Uterus (tissue), 4 donors: Measurements from ENCODE around the gene SPRED3. TPM values are rescaled to one million over a fixed set of nuclear protein-coding genes. Genes with fewer than 3 reads are reported as not detected.

Experiments used
- DNase-seq, 2 donors: peaks; one replicate each; pipeline ENCODE4 v3.0.0-alpha.2; 2019 to 2020
- H3K27ac ChIP-seq, 2 donors: fragments of 200-600 bp; sonication (generic); 1 replicate in 1 of 2; 2 replicates in 1 of 2; pipeline ENCODE4 v1.5.1; 2016 to 2018
- H3K27me3 ChIP-seq, 2 donors: fragments of 200-600 bp; sonication (generic); one replicate each; pipeline ENCODE4 v1.5.1; 2018 to 2019; ENCODE audit warnings: control low read depth in 1 of 2
- H3K36me3 ChIP-seq, 2 donors: fragments of 200-600 bp; sonication (generic); one replicate each; pipeline ENCODE4 v1.5.1; 2019; ENCODE audit warnings: control low read depth in 1 of 2
- H3K4me1 ChIP-seq, 2 donors: fragments of 200-600 bp; sonication (generic); one replicate each; pipeline ENCODE4 v1.5.1; 2018 to 2019; ENCODE audit warnings: control low read depth in 1 of 2
- H3K4me3 ChIP-seq, 2 donors: fragments of 200-600 bp; sonication (generic); 1 replicate in 1 of 2; 2 replicates in 1 of 2; pipeline ENCODE4 v1.5.1; 2018 to 2019; ENCODE audit warnings: mild to moderate bottlenecking in 1 of 2
- H3K9me3 ChIP-seq, 2 donors: fragments of 200-600 bp; sonication (generic); one replicate each; pipeline ENCODE4 v1.5.1; 2019; ENCODE audit warnings: control low read depth in 1 of 2
- POLR2A ChIP-seq, 2 donors: fragments of 450-650 bp; IDR thresholded peaks; one replicate each; pipeline ENCODE4 v1.6.1; 2016; ENCODE audit warnings: antibody characterized with exemption in 2 of 2, mild to moderate bottlenecking in 1 of 2, moderate library complexity in 1 of 2
- intact Hi-C: fragments of 100-400 bp; cut with DNase I; formaldehyde crosslinking; loops from one replicate; pipeline ENCODE4 v1.15.1; 2023; ENCODE audit warnings: low total_unique reads
- total RNA-seq, 4 donors: library from RNA; depleted of rRNA in 3 of 4; stranded (reverse); fragments of >200 nt in 3 of 4; gene quantifications; one replicate each; pipeline versions ENCODE4 v1.1.0 to v1.2.4, GENCODE V29; 2014 to 2023
- TF ChIP-seq, protein P1 (sequence below), 4 experiments: fragments of 200-600 bp in 2 of 4; fragments of 450-650 bp in 2 of 4; sonication (generic) in 2 of 4; IDR thresholded peaks; one replicate each; pipeline ENCODE4 v1.5.1; 2016 to 2019; ENCODE audit warnings: antibody characterized with exemption in 4 of 4, mild to moderate bottlenecking in 2 of 4, moderate library complexity in 1 of 4
- donor health status: DM: yes; HTN: yes; CAD: no.

SPRED3 gene
- total RNA-seq, 4 donors from 2014 or later: 0.88 to 5.7 TPM; not detected in 2

DNA sequence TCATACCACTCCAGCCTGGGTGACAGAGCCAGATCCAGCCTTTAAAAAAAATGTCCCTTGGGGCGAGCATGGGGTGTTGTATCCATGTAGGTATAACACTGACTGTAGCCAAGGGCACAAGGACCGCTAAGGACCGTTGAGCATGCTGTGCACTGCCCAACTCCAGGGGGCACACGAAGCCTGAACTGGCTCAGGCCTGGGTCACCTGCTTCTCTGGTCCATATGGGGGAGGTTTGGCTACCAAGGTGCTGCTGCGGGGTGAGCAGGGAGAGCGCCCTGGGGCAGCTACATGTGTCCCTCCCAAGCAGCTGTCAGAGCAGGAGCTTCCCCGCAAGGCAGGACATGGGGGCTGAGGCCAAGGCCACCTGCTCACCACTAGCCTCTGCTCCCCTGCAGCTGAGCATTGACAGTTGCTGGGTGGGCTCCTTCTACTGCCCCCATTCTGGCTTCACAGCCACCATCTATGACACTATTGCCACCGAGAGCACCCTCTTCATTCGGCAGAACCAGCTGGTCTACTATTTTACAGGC, 36.6 kb upstream of the SPRED3 start:
- Histone ChIP-seq H3K4me1 (no peaks in the 10 kb centered on the region), H3K27ac (no peak overlapping the region), H3K27me3 (no peaks in the 10 kb centered on the region), H3K9me3 (no peaks in the 10 kb centered on the region), H3K36me3 (no peaks in the 10 kb centered on the region), H3K4me3 (no peak overlapping the region)
- intact Hi-C loops: no loop called here
- DNase-seq: no peak
- TF ChIP-seq POLR2A (IDR thresholded peaks at IDR 0.05): no peak
- TF ChIP-seq, protein P1, sequence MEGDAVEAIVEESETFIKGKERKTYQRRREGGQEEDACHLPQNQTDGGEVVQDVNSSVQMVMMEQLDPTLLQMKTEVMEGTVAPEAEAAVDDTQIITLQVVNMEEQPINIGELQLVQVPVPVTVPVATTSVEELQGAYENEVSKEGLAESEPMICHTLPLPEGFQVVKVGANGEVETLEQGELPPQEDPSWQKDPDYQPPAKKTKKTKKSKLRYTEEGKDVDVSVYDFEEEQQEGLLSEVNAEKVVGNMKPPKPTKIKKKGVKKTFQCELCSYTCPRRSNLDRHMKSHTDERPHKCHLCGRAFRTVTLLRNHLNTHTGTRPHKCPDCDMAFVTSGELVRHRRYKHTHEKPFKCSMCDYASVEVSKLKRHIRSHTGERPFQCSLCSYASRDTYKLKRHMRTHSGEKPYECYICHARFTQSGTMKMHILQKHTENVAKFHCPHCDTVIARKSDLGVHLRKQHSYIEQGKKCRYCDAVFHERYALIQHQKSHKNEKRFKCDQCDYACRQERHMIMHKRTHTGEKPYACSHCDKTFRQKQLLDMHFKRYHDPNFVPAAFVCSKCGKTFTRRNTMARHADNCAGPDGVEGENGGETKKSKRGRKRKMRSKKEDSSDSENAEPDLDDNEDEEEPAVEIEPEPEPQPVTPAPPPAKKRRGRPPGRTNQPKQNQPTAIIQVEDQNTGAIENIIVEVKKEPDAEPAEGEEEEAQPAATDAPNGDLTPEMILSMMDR (IDR thresholded peaks at IDR 0.05): no peak

DNA sequence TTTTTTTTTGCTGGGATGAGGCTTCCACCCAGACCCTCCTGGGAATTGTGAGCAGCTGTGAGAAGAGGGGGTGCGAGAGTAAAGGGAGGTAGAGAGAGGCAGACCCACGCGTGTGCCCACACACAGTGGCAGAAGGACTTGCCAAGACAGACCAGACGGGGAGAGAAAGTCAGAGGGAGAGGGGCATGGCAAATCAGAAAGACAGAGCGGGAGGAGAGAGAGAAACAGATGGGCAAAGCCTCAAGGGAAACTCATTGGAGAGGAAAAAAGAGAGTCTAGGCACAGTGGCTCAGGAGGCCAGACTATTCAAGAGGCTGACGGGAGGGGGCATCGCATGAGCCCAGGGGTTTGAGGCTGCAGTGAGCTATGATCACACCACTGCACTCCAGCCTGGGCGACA, 35.9 kb upstream of the SPRED3 start:
- intact Hi-C loops: no loop called here
- Histone ChIP-seq H3K9me3 (no peaks in the 10 kb centered on the region), H3K27ac (no peak overlapping the region), H3K36me3 (no peaks in the 10 kb centered on the region), H3K4me1 (no peaks in the 10 kb centered on the region), H3K4me3 (no peak overlapping the region), H3K27me3 (no peaks in the 10 kb centered on the region)
- TF ChIP-seq, protein P1 (IDR thresholded peaks at IDR 0.05): no peak
- no peak for TF ChIP-seq POLR2A (IDR thresholded peaks at IDR 0.05)
- no peak for DNase-seq

- Histone ChIP-seq H3K4me3 (no peak overlapping the region), H3K4me1 (no peaks in the 10 kb centered on the region), H3K36me3 (no peaks in the 10 kb centered on the region), H3K9me3 (no peaks in the 10 kb centered on the region), H3K27ac (no peak overlapping the region), H3K27me3 (no peaks in the 10 kb centered on the region)
- TF ChIP-seq, protein P1 (IDR thresholded peaks at IDR 0.05): no peak
- TF ChIP-seq POLR2A (IDR thresholded peaks at IDR 0.05): no peak
- no peak for DNase-seq
- intact Hi-C loops: no loop called here
Observed at GRCh38 chr19:38355728-38356725, 32.5 kb upstream of the SPRED3 start.

DNA sequence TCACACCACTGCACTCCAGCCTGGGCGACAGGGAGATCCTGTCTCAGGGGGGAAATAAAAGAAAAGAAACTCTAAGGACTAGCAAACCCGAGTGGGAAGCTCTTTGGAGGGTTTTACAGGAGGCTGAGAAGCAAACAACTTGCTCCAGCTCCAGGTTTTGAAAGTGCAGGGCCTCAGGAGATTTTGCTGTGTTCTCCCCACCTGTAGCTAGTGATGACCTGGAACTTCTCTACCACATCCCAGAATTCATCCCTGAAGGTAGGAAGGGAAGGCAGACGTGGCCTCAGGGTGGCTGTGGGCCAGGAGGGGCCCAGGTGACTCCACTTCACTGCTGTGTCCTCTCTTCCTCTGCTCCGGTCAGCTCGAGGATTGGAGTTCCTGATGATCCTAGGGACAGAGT, 30.4 kb upstream of the SPRED3 start:
- Histone ChIP-seq H3K9me3 (no peaks in the 10 kb centered on the region), H3K36me3 (no peaks in the 10 kb centered on the region), H3K4me3 (no peak overlapping the region), H3K27ac (no peak overlapping the region), H3K4me1 (no peaks in the 10 kb centered on the region), H3K27me3 (no peaks in the 10 kb centered on the region)
- intact Hi-C loops: no loop called here
- DNase-seq: no peak
- no peak for TF ChIP-seq POLR2A (IDR thresholded peaks at IDR 0.05)
- TF ChIP-seq, protein P1 (IDR thresholded peaks at IDR 0.05): no peak
